NCI-H345 (cell line): ENCODE results near the gene CEBPB.

Source experiments
- DNase-seq: peaks from one replicate; lab custom pipeline; 2025; lab: John Stamatoyannopoulos, UW

CEBPB gene

GRCh38 chr20:50214226-50215024 is 23.8 kb downstream of the CEBPB start:
- DNase-seq: no peak

DNA sequence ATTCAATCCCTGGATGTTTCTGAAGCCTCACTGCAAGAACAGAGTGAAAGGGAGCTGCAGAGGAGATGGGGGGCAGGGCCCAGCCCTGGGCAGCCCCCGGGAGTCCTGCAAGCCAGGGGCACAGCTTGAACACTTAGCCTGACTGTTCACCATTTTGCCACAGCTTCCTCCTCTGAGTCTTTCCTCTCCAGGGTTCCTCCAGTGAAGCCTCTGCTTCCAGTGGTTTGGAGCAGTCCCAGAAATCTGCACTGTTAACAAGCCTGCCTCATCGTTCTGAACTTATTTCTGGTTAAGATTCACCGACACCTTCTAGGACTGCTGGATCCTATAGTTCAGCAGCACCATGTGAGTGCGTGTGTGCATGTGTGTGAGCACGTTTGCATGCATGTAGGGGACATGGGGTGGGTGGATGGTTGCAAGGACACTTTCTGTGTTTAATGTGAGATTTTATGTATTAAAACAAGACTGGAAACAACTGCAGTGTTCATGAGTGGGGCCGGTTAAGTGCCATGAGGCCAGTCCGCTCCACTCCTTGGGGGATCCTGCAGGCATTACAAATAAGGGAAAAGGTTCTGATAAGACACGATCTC is 24.6 kb downstream of the CEBPB start:
- no peak for DNase-seq

- no peak for DNase-seq
Observed at GRCh38 chr20:50215926-50216325, 25.3 kb downstream of the CEBPB start.

GRCh38 chr20:50216543-50217206 is 26.0 kb downstream of the CEBPB start:
- peak; percentile 43 for DNase-seq

- DNase-seq: no peak
Observed at GRCh38 chr20:50217207-50217949, 26.7 kb downstream of the CEBPB start.

- no peak for DNase-seq
Observed at GRCh38 chr20:50218987-50219435, 28.4 kb downstream of the CEBPB start.

- DNase-seq: no peak
Observed at GRCh38 chr20:50219600-50219999, 29.0 kb downstream of the CEBPB start.

- no peak for DNase-seq
Observed at GRCh38 chr20:50220093-50220893, 29.7 kb downstream of the CEBPB start.

DNA sequence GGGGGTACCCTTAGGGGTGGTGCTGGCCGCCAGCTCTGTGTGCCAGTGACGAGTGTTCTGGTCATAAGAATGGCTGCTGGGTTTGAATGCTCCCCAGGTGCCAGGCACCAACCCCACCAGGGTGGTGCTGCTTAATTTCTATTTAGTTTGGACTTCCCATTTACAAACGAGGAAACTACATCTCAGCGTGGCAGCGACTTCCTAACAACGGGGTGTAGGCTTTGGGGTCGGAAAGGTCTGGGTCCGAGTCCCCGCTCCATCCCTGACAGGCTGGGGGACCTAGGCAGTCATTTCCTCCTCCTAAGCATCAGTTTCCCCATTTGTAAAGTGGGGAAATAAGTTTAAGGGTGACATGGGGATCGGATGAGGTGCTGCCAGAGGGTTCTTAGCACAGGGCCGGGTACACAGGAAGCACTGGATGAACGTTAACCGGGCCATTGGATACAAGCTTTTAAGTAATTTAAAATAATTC is 30.3 kb downstream of the CEBPB start:
- DNase-seq: no peak

- no peak for DNase-seq
Observed at GRCh38 chr20:50221501-50222308, 31.1 kb downstream of the CEBPB start.

GRCh38 chr20:50222309-50223038 is 31.8 kb downstream of the CEBPB start:
- no peak for DNase-seq

GRCh38 chr20:50223039-50224005 is 32.7 kb downstream of the CEBPB start:
- DNase-seq: no peak

- DNase-seq: no peak
Observed at GRCh38 chr20:50224052-50224451, 33.4 kb downstream of the CEBPB start.

- no peak for DNase-seq
Observed at GRCh38 chr20:50224531-50225255, 34.1 kb downstream of the CEBPB start.

- DNase-seq: no peak
Observed at GRCh38 chr20:50226093-50226974, 35.7 kb downstream of the CEBPB start.

DNA sequence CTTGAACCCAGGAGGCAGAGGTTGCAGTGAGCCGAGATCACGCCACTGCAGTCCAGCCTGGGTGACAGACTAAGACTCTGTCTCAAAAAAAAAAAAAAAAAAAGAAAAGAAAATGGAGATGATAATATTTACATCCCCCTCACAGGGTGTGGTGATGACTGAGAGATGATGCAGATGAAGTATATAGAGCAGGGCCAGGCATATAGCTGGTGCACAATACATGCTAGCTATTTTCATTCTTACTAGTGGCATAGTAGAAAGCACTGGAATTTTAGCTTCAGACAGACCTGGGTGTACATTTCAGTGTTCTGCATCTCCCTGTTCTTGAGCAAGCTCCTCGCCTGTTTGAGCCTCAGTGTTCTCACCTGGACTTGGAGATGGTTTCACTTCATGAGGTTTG is 36.9 kb downstream of the CEBPB start:
- no peak for DNase-seq

GRCh38 chr20:50229156-50229607 is 38.6 kb downstream of the CEBPB start:
- DNase-seq: no peak
